Muscle of arm (tissue), 12 donors: Measurements from ENCODE around the gene PTPN21. TPM values are rescaled to one million over a fixed set of nuclear protein-coding genes. Genes with fewer than 3 reads are reported as not detected.
"Not testable (repeated sequence)": the region's sequence is repeated elsewhere in the genome, so short reads cannot be mapped to it uniquely, and the experiment has no call there.

Source experiments
- DNase-seq: peaks from one replicate; pipeline ENCODE4 v3.0.0-alpha.2; 2013
- polyA plus RNA-seq, 12 donors: library from polyadenylated mRNA; unstranded; fragments of 120-200 nt; gene quantifications; one replicate each; pipeline ENCODE4 v1.2.1, GENCODE V29; 2013; ENCODE audit not compliant: insufficient read length in 12 of 12

Gene PTPN21
- polyA plus RNA-seq, 12 donors = 31.0 to 70.3 (median 55.4) TPM; not detected in 1

DNA sequence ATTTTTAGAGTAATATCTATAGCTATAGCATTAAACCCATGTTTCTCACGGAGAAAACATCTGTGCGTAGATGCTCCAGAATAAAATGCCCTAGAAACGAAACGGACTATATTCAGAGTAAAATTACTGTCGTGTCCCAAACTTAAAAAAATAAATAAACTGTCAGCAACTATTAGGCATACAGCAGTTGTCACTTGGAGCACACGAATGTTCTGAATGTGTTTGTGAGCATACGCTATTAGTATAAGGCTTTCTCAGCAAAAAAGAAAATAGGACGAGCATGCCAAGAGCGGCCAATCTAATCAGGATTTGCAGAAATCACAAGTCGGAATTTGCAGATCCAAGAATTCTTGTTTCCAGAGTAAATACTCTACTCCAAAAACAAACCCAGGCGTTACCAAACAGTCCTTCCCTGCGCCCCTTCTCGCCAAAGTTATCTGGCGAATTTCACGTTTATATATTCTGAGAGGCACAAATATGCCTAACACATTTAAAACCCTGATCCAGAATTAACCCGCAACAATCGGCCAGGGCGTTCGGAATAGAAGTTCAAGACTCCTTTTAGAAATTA lies 836 bp downstream of the PTPN21 start:
- peak; percentile 47 for DNase-seq

DNA sequence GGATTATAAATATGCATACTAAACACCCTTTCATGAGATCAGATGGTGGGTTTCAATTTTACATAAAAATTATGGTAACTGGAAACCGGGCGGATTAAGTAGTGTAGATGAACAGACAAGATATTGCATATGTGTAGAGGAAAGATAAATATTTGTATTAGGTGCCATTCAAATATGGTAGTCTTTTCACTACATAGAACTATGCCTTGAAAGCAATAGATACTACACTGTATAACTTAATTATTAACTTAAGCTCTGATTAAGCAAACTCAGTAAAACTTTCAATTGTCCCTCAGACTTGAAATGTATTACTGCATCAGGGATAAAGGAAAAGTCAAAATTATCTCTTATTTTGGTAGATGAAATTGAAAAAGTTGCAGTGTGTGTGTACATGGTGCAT lies 1.9 kb downstream of the PTPN21 start:
- DNase-seq = no peak

DNA sequence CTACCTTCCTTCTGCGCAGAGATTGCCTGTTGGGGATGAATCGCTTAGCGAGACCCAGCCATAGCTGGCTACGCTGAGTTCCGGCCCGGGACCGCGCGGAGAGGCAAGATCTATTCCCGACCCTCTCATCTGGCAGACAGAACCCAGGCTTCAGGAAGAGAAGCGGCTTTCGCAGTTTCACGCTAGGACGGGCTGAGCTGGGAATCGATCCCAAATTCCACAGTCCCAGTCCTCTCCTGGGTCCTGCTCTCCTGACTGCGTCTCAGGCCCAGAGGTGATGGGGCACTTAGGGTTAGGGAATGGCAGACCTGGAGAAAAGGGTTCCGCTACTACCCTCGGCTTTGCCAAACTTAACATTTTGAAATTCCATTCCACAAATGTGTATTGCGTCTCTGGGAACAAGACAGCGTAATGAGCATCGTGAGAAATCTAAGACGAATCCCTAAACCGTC lies 2.8 kb downstream of the PTPN21 start:
- peak; percentile 41 for DNase-seq

DNA sequence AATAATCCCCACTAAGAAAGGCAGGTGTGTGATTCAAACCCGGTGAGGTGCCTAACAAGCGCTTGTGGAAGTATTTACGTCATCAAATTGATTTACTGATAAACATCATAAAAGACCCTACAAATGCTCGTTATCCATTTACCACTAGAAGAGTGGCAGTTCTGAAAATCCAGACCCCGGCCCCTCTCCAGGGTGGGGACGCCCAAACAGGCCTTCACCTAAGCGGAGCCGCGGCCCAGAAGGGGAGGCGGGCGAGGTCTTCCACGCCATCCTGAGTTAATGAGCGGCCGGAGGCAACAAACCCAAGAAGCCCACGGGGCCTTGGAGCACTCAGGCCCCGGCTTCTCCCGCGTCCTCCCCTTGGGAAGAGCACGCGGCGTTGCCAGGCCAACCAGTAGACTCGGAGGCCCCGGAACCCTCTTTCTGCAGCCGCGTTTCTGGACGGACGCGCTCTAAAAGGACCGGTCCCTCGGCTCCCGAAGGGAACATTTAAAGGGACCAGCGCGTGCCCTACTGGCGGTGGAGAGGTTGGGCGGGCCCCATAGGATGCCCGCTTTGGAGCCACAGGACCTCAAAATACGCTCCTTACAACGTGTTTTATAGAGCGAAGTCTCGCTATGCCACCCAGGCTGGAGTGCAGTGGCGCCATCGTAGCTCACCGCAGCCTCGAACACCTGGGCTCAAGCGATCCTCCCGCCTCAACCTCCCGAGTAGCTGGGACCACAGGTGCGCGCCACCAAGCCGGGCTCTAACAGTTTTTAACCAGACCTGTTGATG lies 3.5 kb downstream of the PTPN21 start:
- peak; percentile 86 for DNase-seq

DNA sequence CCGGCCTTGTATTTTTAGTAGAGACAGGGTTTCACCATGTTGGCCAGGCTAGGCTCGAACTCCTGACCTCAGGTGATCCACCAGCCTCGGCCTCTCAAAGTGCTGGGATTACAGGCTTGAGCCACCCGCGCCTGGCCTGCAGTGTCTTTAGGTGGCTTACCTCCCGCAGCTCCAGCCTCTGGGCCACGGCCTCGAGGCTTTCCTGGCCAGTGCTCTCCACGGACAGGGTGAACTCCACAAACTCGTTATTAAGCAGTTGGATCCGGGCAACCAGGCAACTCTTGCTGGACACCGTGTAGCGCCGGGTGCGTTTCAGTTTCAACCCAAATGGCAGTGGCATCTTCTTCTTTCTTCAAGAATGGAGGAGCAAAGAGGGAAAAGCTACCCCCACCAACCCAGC lies 4.7 kb downstream of the PTPN21 start:
- no peak for DNase-seq

DNA sequence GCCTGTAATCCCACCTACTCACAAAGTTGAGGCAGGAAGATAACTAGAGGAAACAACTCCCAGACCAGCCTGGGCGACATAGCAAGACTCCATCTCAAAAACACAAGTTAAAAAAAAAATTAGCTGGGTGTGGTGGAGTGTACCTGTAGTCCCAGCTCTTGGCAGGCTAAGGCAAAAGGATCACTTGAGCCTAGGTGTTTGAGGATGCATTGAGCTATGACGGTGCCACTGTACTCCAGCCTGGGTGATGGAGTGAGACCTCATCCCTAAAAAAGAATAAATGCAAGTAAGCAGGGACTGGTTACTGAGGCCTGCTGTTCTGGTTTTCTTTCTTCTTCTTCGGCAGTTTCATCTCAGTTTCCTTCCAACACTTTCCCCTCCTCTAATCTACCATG lies 7.4 kb downstream of the PTPN21 start:
- DNase-seq = no peak

DNA sequence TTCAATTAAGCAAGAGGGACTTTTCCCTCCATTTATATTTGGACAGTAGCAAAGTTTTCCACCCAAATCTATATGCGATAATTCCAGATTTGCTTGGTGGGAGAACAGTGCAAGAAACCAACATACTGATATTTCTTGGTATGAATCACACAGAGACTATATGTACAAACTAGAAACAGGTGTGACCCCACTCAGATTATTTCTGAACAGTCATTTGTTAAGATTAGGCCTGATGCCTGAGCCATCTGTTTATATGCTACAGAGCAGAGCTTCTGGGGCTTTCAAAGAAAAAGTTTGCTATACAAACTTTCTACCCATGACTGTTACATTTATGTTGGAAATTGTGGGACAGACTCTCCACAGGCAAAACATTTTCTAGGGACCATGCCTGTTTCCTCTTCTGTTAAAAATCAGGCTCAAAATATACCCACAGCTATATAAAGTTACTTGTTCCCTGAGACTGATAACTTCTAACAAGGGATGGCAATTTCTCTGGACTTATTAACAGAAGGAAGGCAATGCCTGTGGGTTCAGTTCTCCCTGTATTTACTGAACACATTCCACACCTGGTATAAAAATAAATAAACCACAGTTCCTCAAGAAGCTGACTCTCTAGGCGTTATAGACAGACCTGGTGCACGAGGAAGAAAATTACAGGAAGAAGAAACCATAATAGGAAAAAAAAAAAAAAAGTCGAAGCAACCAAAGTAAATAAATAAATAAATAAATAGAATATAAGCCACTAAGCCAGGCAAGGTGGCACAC lies 8.0 kb downstream of the PTPN21 start:
- no peak for DNase-seq

DNA sequence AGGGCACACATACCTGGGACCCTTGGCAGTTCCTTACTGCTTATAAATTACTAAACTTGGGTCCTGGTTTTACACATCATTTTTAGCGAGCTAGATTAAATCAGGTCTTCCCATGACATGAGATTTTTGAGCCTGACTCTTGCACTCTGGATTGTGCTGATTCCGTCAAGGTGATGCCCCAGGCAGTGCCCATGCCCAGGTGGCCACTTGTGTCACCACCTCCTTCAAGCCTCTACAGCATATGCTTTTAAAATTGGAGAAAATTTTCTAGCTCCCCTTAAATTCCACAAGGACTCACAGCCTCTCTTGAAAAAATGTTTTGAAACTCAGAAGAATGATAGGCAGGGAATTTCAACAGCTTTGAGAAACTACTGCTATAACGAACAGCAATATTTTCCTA lies 9.6 kb downstream of the PTPN21 start:
- DNase-seq = no peak

DNA sequence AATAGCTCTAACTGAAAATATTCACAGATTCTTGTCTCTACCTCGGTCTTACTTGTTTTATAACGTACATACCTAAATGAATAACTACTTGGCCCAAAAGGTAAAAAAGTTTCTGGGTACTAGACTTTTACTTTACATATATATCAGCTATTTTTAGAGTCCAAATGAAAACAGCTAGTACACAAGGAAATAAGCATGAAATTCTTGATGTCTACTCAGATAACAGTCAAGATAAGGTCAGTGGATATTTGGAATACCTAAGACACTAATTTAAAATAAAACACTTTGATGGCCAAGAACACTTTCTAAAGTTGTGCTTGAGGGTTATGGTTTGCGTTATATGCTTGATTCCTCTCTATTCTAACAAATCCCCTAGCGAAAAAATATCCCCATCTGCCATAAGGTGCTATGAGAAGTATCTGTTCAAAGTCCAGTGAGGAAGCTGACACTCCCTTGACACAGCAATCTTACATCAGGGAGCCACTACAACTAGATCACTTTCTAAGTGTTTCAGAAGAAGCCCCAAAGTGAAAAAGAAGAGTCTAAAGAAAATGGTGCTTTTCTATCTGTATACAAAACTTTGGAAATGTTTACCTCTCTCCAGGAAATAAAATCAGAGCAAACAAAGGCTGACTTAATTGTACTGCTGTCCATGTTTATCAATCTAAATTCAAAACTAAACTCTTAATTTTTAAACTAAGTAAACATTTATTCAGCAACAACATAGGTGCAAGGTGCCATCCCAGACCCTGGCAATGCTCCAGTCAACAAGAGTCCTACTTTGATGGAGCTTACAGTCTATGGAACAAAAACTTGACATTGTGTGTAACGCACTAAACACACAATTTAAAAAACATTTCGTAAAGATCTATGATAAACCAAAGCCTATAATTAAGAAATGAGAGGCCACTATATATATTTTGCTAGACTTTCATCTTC lies 11.7 kb downstream of the PTPN21 start:
- DNase-seq = no peak

DNA sequence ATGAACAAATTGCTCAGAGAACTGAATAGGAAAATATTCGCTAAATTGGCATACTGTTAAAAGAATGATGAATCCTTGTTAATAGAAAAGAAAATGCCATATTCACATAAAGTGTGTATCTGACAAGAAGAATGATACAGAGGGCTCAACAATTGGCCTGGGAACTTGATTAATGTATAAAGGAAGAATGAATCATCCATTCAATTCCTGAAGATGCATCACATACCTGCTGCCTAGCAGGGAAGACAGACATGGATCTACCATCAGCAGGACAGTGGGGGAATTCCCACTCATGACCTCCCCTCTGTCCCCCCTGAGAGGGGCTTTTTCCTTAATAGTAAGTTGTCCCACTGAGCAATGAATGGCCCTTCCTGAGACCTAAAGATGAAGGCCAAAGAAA lies 13.5 kb downstream of the PTPN21 start:
- no peak for DNase-seq

DNA sequence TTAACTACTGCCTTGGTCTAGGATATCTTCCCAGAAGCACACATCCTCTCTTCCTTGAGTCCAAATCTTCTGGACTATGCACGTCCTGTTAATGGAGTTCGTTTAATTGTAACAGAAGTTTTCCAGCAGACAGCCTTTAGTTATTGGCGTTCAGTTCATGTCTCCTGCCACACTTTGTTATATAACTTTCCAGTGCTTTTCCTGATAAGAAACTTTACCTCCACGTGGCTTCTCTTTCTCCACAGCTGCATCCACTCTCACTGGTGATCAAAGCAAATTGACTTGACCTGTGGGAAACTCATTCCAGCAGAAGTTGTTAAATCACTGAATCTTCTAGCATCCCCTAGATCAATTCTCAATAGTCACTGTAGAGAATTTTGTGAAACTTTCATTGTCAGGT lies 19.0 kb downstream of the PTPN21 start:
- DNase-seq = no peak

DNA sequence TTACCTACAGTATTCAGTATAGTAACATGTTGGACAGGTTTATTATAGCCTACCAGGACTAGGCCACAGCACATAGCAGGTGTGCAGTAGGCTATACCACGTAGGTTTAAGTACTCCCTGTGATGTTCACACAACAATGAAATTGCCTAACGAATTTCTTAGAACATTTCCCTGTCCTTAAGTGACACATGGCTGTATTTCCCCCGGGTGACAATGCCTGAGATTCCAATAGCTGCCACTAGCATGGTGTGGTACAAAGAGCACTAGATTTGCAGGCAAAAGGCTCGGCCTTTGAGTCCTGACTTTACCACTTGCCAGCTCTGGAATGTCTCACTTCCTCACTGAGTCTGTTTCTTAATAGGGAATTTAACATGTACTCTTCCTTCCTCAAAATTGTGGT lies 19.7 kb downstream of the PTPN21 start:
- no peak for DNase-seq

DNA sequence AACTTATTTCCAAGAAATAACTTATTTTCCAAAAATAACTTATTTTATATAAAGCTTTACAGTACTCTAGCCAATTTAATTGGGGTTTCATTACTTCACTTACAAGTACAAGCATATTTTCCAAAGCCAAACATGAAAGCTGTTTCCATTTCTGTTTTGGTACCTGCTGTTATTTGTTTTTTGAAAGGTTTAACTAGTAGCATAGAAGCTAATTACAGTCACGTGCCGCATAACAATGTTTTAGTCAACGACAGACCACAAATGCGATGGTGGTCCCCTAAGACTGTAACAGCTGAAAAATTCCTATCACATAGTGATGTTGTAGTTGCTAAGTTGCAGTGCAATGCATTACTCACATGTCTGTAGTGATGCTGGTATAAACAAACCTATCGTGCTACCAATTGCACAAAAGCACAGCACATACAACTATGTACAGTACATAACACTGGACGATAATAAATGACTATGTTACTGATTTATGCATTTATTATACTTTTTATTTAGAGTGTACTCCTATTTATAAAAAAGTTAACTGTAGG lies 21.7 kb downstream of the PTPN21 start:
- DNase-seq = no peak

DNA sequence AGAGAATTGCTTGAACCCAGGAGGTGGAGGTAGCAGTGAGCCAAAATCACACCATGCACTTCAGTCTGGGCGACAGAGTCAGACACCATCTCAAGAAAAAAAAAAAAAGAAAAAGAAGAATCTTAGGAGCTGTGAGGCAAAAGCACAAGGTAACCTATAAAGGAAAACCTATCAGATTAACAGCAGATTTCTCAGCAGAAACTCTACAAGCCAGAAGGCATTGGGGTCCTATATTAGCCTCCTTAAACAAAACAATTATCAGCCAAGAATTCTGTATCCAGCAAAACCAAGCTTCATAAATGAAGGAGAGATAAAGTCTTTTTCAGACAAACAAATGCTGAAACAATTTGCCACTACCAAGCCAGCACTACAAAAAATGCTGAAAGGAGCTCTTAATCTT lies 24.9 kb downstream of the PTPN21 start:
- not testable (repeated sequence) for DNase-seq

DNA sequence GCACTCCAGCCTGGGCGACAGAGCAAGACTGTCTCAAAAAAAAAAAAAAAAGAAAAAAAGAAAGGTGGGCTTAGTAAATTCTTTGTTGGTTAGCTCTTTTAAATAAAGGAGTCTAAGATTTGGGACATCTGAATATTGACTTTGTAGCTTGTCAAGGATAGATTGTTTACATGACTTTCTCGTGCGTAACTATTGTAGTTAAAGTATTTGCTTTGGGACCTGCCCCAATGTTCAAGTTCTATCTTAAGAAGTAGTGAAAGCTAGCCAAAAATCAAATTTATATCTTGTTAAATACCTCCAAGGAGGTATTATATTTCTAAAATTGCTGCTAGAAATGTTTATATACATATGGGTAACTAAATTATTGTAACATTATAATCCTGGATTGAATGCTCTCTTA lies 32.4 kb downstream of the PTPN21 start:
- DNase-seq = no peak

DNA sequence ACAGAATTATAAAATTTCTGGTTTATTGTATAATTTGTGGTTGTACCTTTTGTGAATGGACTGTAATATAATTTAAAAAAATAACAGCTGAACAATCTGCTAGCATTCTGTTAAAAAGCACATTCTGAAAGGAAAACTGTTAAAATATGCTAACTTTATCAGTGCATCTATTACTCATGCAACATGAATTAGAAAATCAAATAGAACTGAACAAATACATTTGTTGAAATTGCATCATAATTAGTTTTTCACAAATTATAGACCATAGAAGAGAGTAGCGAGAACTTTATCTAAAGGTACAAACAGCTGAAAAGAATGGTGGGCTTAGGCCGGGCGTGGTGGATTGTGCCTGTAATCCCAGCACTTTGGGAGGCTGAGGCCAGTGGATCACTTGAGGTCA lies 33.0 kb downstream of the PTPN21 start:
- no peak for DNase-seq

DNA sequence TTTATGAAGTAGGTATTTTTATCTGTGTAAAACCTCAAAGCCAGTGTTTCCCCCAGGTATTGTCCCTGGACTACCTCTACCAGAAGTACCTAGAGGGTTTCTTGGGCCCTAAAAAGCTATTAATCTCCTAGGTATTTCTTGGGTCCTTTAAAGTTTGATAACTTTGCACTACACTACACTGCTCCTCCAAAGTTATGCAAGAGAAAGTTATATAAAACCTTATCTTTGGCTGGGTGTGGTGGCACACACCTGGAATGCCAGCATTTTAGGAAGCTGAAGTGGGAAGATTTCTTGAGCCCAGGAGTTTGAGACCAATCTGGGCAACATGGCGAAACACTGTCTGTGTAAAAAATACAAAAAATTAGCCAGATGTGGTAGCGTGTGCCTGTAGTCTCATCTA lies 34.9 kb downstream of the PTPN21 start:
- DNase-seq = no peak

DNA sequence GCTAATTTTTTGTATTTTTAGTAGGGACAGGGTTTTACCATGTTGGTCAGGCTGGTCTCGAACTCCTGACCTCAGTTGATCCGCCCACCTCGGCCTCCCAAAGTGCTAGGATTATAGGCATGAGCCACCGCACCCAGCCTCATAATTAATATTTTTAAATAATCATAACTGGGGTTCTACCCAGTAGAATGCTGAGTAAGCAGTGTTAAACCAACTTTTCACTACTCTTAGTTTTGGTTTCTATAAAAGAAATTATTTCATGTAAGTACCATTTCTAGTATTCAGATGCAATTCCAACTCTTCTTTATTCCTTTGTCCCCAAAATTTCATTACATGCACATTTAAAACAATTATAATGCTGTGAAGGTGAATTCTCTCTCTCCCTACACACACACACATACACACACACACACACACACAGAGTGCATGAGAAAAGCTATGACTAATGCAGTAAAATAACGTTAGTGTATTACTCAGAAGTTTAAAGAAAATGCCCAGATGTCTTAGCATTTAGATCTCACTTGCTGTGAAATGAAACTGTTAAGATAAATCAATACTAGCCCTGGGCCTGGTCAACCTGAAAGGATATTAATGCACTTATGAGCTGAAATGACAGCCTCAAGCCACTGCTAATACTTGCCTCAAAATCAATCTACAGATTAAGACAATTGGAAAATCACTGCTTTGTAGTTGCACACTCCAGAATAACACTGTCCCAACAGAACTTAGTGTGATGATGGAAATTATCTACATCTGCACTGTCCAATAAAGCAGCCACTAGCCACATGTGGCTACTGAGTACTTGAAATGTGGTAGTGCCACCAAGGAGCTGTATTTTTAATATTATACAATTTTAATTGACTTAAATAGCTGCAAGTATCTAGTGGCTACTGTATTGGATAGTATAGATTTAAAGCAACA lies 36.0 kb downstream of the PTPN21 start:
- DNase-seq = no peak

DNA sequence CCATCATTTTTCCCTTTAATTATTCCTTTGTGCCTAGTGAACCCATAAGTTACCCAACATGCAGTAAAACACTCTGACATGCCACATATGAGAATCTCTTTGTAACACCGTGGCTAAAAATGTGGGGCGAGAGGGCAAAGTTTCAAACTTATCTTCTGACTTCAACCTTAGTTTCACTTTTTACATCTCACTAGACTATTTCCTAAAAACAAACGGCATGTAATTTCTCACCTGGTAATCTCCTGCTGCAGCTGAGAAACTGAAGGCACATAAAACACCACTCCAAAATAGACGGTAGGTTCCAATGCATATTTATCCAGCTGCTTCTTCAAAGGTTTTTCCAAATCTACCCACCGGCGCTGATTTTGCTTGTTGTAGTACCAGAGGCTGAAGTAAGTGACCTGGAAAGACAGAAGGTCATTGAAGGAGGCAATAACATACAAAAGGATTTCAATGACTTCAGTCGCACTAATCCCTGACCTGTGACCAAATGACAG lies 37.9 kb downstream of the PTPN21 start:
- DNase-seq = no peak
